H1 (cell line): Measurements from ENCODE around the gene BACE2. TPM values are rescaled to one million over a fixed set of nuclear protein-coding genes. Genes with fewer than 3 reads are reported as not detected.

Experiments used
- CTCF ChIA-PET: fragments of 300-600 bp; sonication (Branson Sonifier 250); formaldehyde crosslinking; loops from one replicate; lab custom pipeline; 2021; ENCODE audit not compliant: partially characterized antibody; lab: Charles Lee
- POLR2A ChIA-PET: fragments of 300-600 bp; sonication (Branson Sonifier 250); formaldehyde crosslinking; loops from one replicate; lab custom pipeline; 2021; ENCODE audit warnings: inconsistent platforms; ENCODE audit not compliant: partially characterized antibody; lab: Charles Lee
- DNase-seq, 2 experiments: peaks; one replicate each; pipeline versions ENCODE4 v3.0.0 to v3.0.0-alpha.2; 2010 to 2022; ENCODE audit warnings: low spot score in 2 of 2, low read depth in 1 of 2, mixed read lengths in 1 of 2
- FAIRE-seq: peaks from 2 replicates; lab custom pipeline; 2011; peaks lifted over from hg19 to GRCh38; lab: Jason Lieb, UNC
- H2AFZ ChIP-seq: 2 replicates; pipeline ENCODE4 v1.8.1; 2012; ENCODE audit warnings: low read length, inconsistent platforms
- H2AK5ac ChIP-seq: 2 replicates; pipeline ENCODE4 v1.6.1; 2013; ENCODE audit warnings: low read depth, low read length
- H2BK120ac ChIP-seq: replicated peaks from 2 replicates; pipeline ENCODE3; 2013; ENCODE audit warnings: low read depth, low read length, inconsistent platforms
- H2BK12ac ChIP-seq: 2 replicates; pipeline ENCODE4 v1.6.1; 2013; ENCODE audit warnings: low read depth, low read length
- H2BK15ac ChIP-seq: 2 replicates; pipeline ENCODE4 v1.6.1; 2013; ENCODE audit warnings: low read length
- H2BK20ac ChIP-seq: 2 replicates; pipeline ENCODE4 v1.6.1; 2013; ENCODE audit warnings: low read length
- H2BK5ac ChIP-seq: 2 replicates; pipeline ENCODE4 v1.6.1; 2013; ENCODE audit warnings: low read depth, low read length
- H3K14ac ChIP-seq: 2 replicates; pipeline ENCODE4 v1.6.1; 2013; ENCODE audit warnings: inconsistent platforms; ENCODE audit not compliant: insufficient read length
- H3K18ac ChIP-seq: 2 replicates; pipeline ENCODE4 v1.6.1; 2013; ENCODE audit warnings: low read length; ENCODE audit errors: extremely low read depth
- H3K23ac ChIP-seq: 2 replicates; pipeline ENCODE4 v1.6.1; 2013; ENCODE audit warnings: inconsistent platforms; ENCODE audit not compliant: insufficient read length
- H3K23me2 ChIP-seq: 2 replicates; pipeline ENCODE4 v1.6.1; 2013; ENCODE audit warnings: low read depth, low read length
- H3K27ac ChIP-seq: 2 replicates; pipeline ENCODE4 v1.6.1; 2011; ENCODE audit warnings: low read depth, low read length, inconsistent platforms
- H3K27me3 ChIP-seq, 4 experiments: replicated peaks in 1 of 4; 1 replicate in 1 of 4; 2 replicates in 3 of 4; pipeline versions ENCODE4 v1.6.1 to v1.8.1; 2011 to 2013; ENCODE audit warnings: low read length in 3 of 4, mild to moderate bottlenecking in 3 of 4, inconsistent platforms in 2 of 4, mixed read lengths in 2 of 4, moderate library complexity in 1 of 4; ENCODE audit not compliant: control insufficient read depth in 3 of 4, insufficient read depth in 3 of 4; ENCODE audit errors: extremely low read depth in 1 of 4
- H3K36me3 ChIP-seq, 4 experiments: 2 replicates each; pipeline versions ENCODE4 v1.6.1 to v1.8.1; 2011 to 2013; ENCODE audit warnings: mild to moderate bottlenecking in 4 of 4, low read length in 3 of 4, moderate library complexity in 2 of 4, control low read depth in 1 of 4, inconsistent platforms in 1 of 4; ENCODE audit not compliant: insufficient read depth in 4 of 4, control insufficient read depth in 2 of 4
- H3K4ac ChIP-seq: replicated peaks from 2 replicates; pipeline ENCODE3; 2013; ENCODE audit warnings: low read length, low read depth, mixed read lengths, inconsistent platforms; ENCODE audit not compliant: insufficient read length
- H3K4me1 ChIP-seq, 4 experiments: replicated peaks in 1 of 4; 1 replicate in 1 of 4; 2 replicates in 3 of 4; pipeline versions ENCODE4 v1.6.1 to v1.8.1; 2011 to 2013; ENCODE audit warnings: low read length in 3 of 4, inconsistent platforms in 2 of 4, mixed read lengths in 1 of 4; ENCODE audit not compliant: insufficient read depth in 4 of 4, control insufficient read depth in 3 of 4
- H3K4me2 ChIP-seq, 2 experiments: 2 replicates each; pipeline versions ENCODE4 v1.6.1 to v1.8.1; 2011 to 2013; ENCODE audit warnings: low read depth in 2 of 2, low read length in 2 of 2, control low read depth in 1 of 2, inconsistent platforms in 1 of 2, mild to moderate bottlenecking in 1 of 2; ENCODE audit not compliant: insufficient read depth in 1 of 2
- H3K4me3 ChIP-seq, 4 experiments: fragments of 200-600, 300-600 bp in 1 of 4; sonication (generic), shearing (Covaris generic), sonication (Bioruptor Twin) in 1 of 4; 2 replicates each; pipeline versions ENCODE4 v1.5.1 to v1.8.1; 2011 to 2016; ENCODE audit warnings: low read length in 4 of 4, low read depth in 3 of 4, control low read depth in 2 of 4, inconsistent platforms in 2 of 4, mild to moderate bottlenecking in 2 of 4, mixed read lengths in 1 of 4, moderate library complexity in 1 of 4; ENCODE audit not compliant: insufficient read depth in 2 of 4; ENCODE audit errors: extremely low read depth in 1 of 4
- H3K56ac ChIP-seq: replicated peaks from 2 replicates; pipeline ENCODE3; 2013; ENCODE audit warnings: low read depth, mild to moderate bottlenecking, mixed read lengths, low read length, inconsistent platforms; ENCODE audit not compliant: insufficient read length
- H3K79me1 ChIP-seq: 2 replicates; pipeline ENCODE4 v1.6.1; 2013; ENCODE audit warnings: low read depth, low read length, control low read depth
- H3K79me2 ChIP-seq, 2 experiments: 2 replicates each; pipeline versions ENCODE4 v1.6.1 to v1.8.1; 2012 to 2013; ENCODE audit warnings: low read length in 2 of 2, mild to moderate bottlenecking in 2 of 2, inconsistent platforms in 1 of 2; ENCODE audit not compliant: insufficient read depth in 2 of 2, control insufficient read depth in 1 of 2
- H3K9ac ChIP-seq, 4 experiments: replicated peaks in 1 of 4; 1 replicate in 1 of 4; 2 replicates in 3 of 4; pipeline versions ENCODE4 v1.6.1 to v1.8.1; 2011 to 2013; ENCODE audit warnings: low read depth in 3 of 4, low read length in 3 of 4, control low read depth in 2 of 4, mild to moderate bottlenecking in 2 of 4, moderate library complexity in 2 of 4, inconsistent platforms in 1 of 4; ENCODE audit errors: extremely low read depth in 1 of 4
- H3K9me3 ChIP-seq, 2 experiments: 2 replicates each; pipeline versions ENCODE4 v1.6.1 to v1.8.1; 2012 to 2013; ENCODE audit warnings: mild to moderate bottlenecking in 2 of 2, moderate library complexity in 2 of 2, control low read depth in 1 of 2, inconsistent platforms in 1 of 2, low read depth in 1 of 2, low read length in 1 of 2, mixed read lengths in 1 of 2; ENCODE audit not compliant: insufficient read depth in 2 of 2
- H4K20me1 ChIP-seq, 2 experiments: replicated peaks in 1 of 2; 2 replicates each; pipeline versions ENCODE3 to v1.8.1; 2011 to 2013; ENCODE audit warnings: inconsistent platforms in 2 of 2, low read length in 2 of 2, mild to moderate bottlenecking in 1 of 2; ENCODE audit not compliant: insufficient read depth in 2 of 2, control insufficient read depth in 1 of 2
- H4K5ac ChIP-seq: 2 replicates; pipeline ENCODE4 v1.6.1; 2013; ENCODE audit warnings: low read length, low read depth, mixed read lengths, inconsistent platforms; ENCODE audit not compliant: insufficient read length
- H4K8ac ChIP-seq: 2 replicates; pipeline ENCODE4 v1.8.0; 2013; ENCODE audit warnings: mild to moderate bottlenecking, moderate library complexity, low read length, inconsistent platforms; ENCODE audit not compliant: insufficient read depth; ENCODE audit errors: extremely low read depth
- H4K91ac ChIP-seq: replicated peaks from 2 replicates; pipeline ENCODE3; 2013; ENCODE audit warnings: low read length, mixed read lengths, inconsistent platforms; ENCODE audit not compliant: insufficient read length
- CBX8 ChIP-seq: fragments of 300-800, 300-1000 bp; sonication (generic); IDR thresholded peaks from 2 replicates; pipeline ENCODE4 v1.7.1; 2016; ENCODE audit warnings: low read depth, low read length, borderline replicate concordance
- CHD1 ChIP-seq: IDR thresholded peaks from 2 replicates; pipeline ENCODE4 v1.6.1; 2012; ENCODE audit warnings: low read depth, low read length, improper control_type of control experiment
- EP300 ChIP-seq, 2 experiments: IDR thresholded peaks; 1 replicate in 1 of 2; 2 replicates in 1 of 2; pipeline ENCODE4 v1.6.1; 2011 to 2012; ENCODE audit warnings: low read depth in 2 of 2, low read length in 2 of 2, mild to moderate bottlenecking in 2 of 2, borderline replicate concordance in 1 of 2, inconsistent platforms in 1 of 2, moderate library complexity in 1 of 2
- FOSL1 ChIP-seq: IDR thresholded peaks from 2 replicates; pipeline ENCODE4 v1.6.1; 2011; ENCODE audit warnings: mild to moderate bottlenecking, low read depth, low read length, moderate library complexity; ENCODE audit not compliant: insufficient read depth
- HDAC2 ChIP-seq, 2 experiments: fragments of 300-600 bp in 1 of 2; sonication (generic) in 1 of 2; IDR thresholded peaks; 2 replicates each; pipeline ENCODE4 v1.6.1; 2011 to 2012; ENCODE audit warnings: low read depth in 2 of 2, low read length in 2 of 2, mild to moderate bottlenecking in 2 of 2, moderate library complexity in 2 of 2, borderline replicate concordance in 1 of 2, inconsistent platforms in 1 of 2
- KDM4A ChIP-seq: IDR thresholded peaks from one replicate; pipeline ENCODE4 v1.7.1; 2012; ENCODE audit warnings: low read depth, mild to moderate bottlenecking, moderate library complexity, low read length, inconsistent platforms; ENCODE audit not compliant: severe bottlenecking
- KDM5A ChIP-seq: fragments of 200-600 bp; IDR thresholded peaks from 2 replicates; pipeline ENCODE4 v1.7.1; 2012; ENCODE audit warnings: mild to moderate bottlenecking, low read length, inconsistent platforms, mixed read lengths
- POLR2AphosphoS5 ChIP-seq: IDR thresholded peaks from 2 replicates; pipeline ENCODE4 v1.6.1; 2011; ENCODE audit warnings: low read depth, low read length
- RFX5 ChIP-seq: IDR thresholded peaks from 2 replicates; pipeline ENCODE4 v1.6.1; 2011; ENCODE audit warnings: low read depth, low read length, improper control_type of control experiment, borderline replicate concordance
- RNF2 ChIP-seq: fragments of 200-900, 300-1000 bp; sonication (generic); IDR thresholded peaks from 2 replicates; pipeline ENCODE4 v1.7.1; 2016; ENCODE audit warnings: borderline replicate concordance, low read depth, mild to moderate bottlenecking, antibody characterized with exemption, low read length; ENCODE audit not compliant: poor library complexity, severe bottlenecking; ENCODE audit errors: missing control alignments
- SRF ChIP-seq: IDR thresholded peaks from 2 replicates; pipeline ENCODE4 v1.6.1; 2011; ENCODE audit warnings: mild to moderate bottlenecking, low read depth, low read length, moderate library complexity
- SUZ12 ChIP-seq: fragments of 200-600 bp; sonication (generic); IDR thresholded peaks from 2 replicates; pipeline ENCODE4 v1.6.1; 2012; ENCODE audit warnings: mild to moderate bottlenecking, inconsistent platforms, low read length, moderate library complexity, mixed read lengths
- TEAD4 ChIP-seq: IDR thresholded peaks from 2 replicates; pipeline ENCODE4 v1.6.1; 2012; ENCODE audit warnings: low read depth, low read length, inconsistent platforms, mixed read lengths
- WGBS, 2 experiments: shearing (Covaris generic) in 1 of 2; methylation state at CpG; one replicate each; pipeline versions ENCODE4 v1.1.6 to v1.1.7; 2013 to 2015; ENCODE audit warnings: low lambda C conversion rate in 2 of 2, mixed read lengths in 2 of 2, inconsistent platforms in 1 of 2, low coverage in 1 of 2, missing lambda C conversion rate in 1 of 2; ENCODE audit not compliant: insufficient replicate concordance in 2 of 2, insufficient coverage in 1 of 2, insufficient read length in 1 of 2; ENCODE audit errors: extremely low coverage in 1 of 2, missing lambda C conversion rate in 1 of 2; 5-methylcytosine and 5-hydroxymethylcytosine counted together
- polyA plus RNA-seq, 7 experiments: library from polyadenylated mRNA; depleted of rRNA in 3 of 7; stranded (reverse) in 5 of 7; unstranded in 2 of 7; fragments of >200 nt in 5 of 7; fragments of 200-250 nt in 2 of 7; gene quantifications; 1 replicate in 5 of 7; 2 replicates in 1 of 7; 4 replicates in 1 of 7; pipeline versions ENCODE4 v1.2.1 to v1.2.3, GENCODE V29; 2011 to 2013; ENCODE audit warnings: missing spikeins in 2 of 7, mixed read lengths in 2 of 7
- total RNA-seq: library from RNA; stranded (reverse); fragmentation: NEBNext Ultra II Directional; extraction: Animal tissue kit (Norgen Biotek cat#: 25700); gene quantifications from 2 replicates; pipeline ENCODE4 v1.2.1, GENCODE V29; 2021

BACE2 gene
- total and polyA plus RNA-seq, 2 of the 8 experiments (the other 6 are each of a cell fraction or from before 2014, with no cell fraction given) = 8.1 to 10.9 TPM

DNA sequence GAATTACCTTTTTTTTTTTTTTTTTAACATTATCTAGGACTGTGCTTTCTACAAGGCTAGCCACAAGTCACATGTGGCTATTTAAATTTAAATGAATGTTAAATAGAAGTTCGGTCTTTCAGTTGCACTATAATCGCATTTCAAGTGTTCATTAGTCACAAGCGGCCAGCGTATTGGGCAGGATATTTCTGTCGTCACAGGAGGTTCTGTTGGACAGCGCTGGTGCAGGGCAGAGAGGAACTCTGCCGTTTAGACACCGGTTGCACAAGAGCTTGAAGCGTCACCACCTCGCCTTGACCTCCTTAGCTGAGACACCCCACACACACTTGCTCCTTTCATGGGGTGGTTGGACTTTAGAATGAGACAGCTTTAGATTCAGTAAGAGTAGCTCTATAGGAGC lies 64.1 kb downstream of the BACE2 start:
- H4K91ac ChIP-seq = no peak overlapping the region
- no peak for DNase-seq
- no peak for TF ChIP-seq EP300 (IDR thresholded peaks at IDR 0.05; ENCODE audit: borderline replicate concordance in 1 of 2, low read depth in 2 of 2, low read length in 2 of 2)
- TF ChIP-seq FOSL1 = no peak
- no peak for TF ChIP-seq KDM5A
- TF ChIP-seq SUZ12 = no peak
- TF ChIP-seq CBX8 = no peak
- TF ChIP-seq RFX5 = no peak
- TF ChIP-seq POLR2AphosphoS5 = no peak
- no peak for TF ChIP-seq SRF
- TF ChIP-seq HDAC2 (IDR thresholded peaks at IDR 0.05; ENCODE audit: borderline replicate concordance in 1 of 2, low read depth in 2 of 2, low read length in 2 of 2) = no peak
- TF ChIP-seq KDM4A = no peak
- no peak for TF ChIP-seq TEAD4
- TF ChIP-seq RNF2 = no peak
- TF ChIP-seq CHD1 = no peak
- TF ChIP-seq, all 59 proteins: peak for 0
- Histone ChIP-seq H3K23ac (no peak overlapping the region), H3K23me2 (no peaks in the 10 kb centered on the region), H3K27ac (no peak overlapping the region), H2AK5ac (no peak overlapping the region), H3K79me1 (no peaks in the 10 kb centered on the region), H3K14ac (no peak overlapping the region), H3K79me2 (no peaks in the 10 kb centered on the region), H3K4me2 (no peak overlapping the region), H3K18ac (no peak overlapping the region), H3K36me3 (no peaks in the 10 kb centered on the region), H4K20me1 (no peaks in the 10 kb centered on the region), H2BK15ac (no peak overlapping the region), H3K9me3 (no peaks in the 10 kb centered on the region), H2BK20ac (no peak overlapping the region), H2AFZ (no peak overlapping the region), H2BK120ac (no peak overlapping the region), H2BK12ac (no peak overlapping the region), H3K56ac (no peak overlapping the region), H4K5ac (no peak overlapping the region), H3K4me1 (no peaks in the 10 kb centered on the region), H3K4ac (no peak overlapping the region), H3K9ac (no peak overlapping the region), H3K4me3 (no peak overlapping the region), H2BK5ac (no peak overlapping the region), H4K8ac (no peak overlapping the region), H3K27me3 (no peaks in the 10 kb centered on the region)
- POLR2A ChIA-PET = no interaction called here
- CTCF ChIA-PET = interaction anchor here (0.9 to 1.7 kb wide), 3 partner anchors 51 to 111 kb away, joined by 3 to 5 read pairs (median 3); no protein-coding TSS in a partner anchor
- 92% methylated on average over 10 of the region's 10 CpGs; no CpG with 5 or more reads in 1 of the 2 experiments for WGBS, 2 experiments
- FAIRE-seq = no peak
